ENCODE results near the gene FAM174A.

DNA sequence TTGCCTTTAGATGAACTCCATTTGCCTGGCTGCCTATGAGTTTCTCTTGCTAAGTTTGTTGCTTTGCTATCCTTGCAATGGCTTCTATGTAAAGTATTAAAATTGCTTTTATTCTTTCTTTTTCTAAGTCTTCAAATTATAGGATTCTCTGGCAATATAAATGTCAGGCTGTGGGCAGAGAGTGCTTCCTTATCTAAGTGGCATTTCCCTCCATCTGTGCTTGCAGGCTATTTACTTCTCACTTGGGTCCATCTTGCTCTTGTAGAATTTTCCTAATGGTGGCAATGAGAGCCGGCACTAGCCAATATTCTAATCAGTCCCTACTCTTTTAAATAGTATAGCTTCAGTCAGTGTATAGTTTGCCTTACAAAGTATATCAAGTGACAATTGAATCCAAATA lies 63.3 kb downstream of the FAM174A start:
- TF ChIP-seq YY1 (IDR thresholded peaks at IDR 0.05; ENCODE audit: insufficient read depth, insufficient read length): no peak
- no peak for TF ChIP-seq ZNF274 (IDR thresholded peaks at IDR 0.05; ENCODE audit: low read depth, low read length)
- no peak for TF ChIP-seq SUZ12 (IDR thresholded peaks at IDR 0.05; ENCODE audit: extremely low read depth, insufficient read depth, insufficient read length)

Data from NT2/D1 (cell line).